GM18505 (cell line): ENCODE measurements around the gene CCDC87.
"Not testable (repeated sequence)": the region's sequence is repeated elsewhere in the genome, so short reads cannot be mapped to it uniquely, and the experiment has no call there.

Source experiments
- ATAC-seq: cut with Tn5 transposase; IDR thresholded peaks from one replicate; pipeline ENCODE4 v1.9.1; 2021; ENCODE audit not compliant: unreplicated experiment
- POLR2A ChIP-seq: IDR thresholded peaks from 4 replicates; pipeline ENCODE4 v1.6.1; 2011; ENCODE audit warnings: borderline replicate concordance; ENCODE audit not compliant: insufficient read depth, insufficient read length; ENCODE audit errors: extremely low read depth

The CCDC87 gene

DNA sequence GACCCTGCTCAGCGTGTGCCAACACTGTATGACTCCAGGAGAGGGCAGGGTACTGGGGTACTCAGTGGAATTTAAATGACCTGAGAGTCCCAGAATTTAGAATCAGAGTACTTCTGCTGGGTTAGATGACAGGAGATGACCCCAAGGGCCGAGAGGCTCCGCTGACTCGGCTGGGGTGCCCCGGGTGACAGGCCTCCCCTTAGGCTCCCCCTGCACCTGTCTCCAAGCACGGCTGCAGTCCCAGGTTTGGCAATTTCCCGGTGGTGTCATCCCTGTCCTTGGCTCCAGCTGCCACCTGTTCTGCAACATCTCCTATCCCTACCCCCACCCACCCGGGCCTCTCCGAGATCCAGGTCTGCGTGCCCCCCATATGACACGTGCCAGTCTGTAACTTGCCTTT is 44.8 kb downstream of the CCDC87 start:
- no peak for ATAC-seq
- TF ChIP-seq POLR2A = no peak

DNA sequence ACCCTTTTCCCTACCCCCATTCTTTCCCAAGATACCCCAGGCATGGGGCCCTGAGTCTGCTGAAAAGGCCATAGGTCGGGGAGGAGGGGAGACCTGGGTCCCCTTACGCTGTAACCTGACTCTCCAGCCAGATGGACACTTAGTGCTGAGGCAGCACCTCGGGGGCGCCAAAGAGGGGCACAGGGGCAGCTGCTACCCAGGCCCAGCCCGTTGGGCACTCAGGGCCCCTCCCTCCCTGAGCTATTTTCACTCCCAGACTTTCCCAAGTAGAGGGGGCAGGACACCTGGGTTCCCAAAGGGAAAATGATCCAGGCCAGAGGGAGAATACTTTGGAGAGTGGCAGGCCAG is 45.2 kb downstream of the CCDC87 start:
- ATAC-seq = no peak
- TF ChIP-seq POLR2A = no peak

DNA sequence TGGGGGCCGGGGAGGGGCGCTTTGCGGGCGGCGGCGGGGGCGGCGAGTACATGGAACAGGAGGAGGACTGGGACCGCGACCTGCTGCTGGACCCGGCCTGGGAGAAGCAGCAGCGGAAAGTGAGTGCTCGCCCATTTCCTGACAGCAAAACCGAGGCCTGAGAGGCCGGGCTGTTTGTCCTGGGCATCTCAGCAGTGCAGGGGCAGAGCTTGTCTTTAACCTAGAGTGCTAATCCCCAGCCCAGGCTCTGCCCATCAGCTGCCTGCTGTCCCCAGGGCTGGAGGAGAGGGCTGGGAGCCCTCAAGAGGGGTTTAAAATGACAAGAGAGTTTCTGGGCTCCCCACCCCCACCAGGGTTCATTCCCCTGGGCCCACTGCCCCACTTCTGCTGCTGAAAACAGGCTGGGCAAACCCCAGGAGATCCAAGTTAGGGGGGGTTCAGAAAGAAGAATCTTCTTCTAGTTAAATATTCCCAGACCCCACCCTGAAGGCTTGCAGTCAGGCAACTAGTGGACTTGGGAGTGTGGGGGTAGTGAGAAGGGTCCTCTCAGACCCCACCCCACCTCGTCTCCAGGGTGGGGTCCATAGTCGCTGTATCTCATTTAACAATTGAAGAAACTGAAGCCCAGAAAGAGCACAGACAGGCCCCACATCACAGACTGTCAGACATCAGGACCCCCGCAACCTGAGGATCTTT is 45.7 kb downstream of the CCDC87 start:
- ATAC-seq = no peak
- TF ChIP-seq POLR2A = no peak

DNA sequence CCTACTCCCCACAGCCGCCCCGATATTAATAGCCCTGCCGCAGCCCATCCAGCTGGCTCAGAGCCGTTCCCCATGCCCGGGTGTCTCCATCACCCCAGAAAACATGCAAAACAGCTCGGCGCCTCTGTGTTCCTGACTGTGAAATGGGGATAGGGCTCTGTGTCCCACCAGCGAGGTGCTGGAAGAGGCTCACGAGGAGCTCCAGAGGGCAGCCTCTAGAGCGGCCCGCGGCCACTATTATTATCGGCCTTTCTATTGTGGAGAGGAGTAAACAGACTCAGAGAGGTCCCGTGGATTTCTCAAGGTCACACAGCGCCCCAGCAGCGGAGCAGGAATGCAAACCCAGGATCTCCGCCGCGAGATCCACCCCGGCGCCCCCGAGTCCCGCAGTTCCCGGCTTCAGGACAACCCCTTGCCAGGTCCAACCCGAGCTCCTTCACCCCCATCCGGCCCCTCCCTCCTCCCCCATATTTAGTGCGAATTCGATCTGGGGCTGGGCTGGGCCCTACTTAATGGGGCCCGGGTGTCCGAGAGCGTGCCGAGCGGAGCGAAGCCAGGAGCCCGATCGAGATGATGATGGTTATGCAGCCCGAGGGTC is 46.4 kb downstream of the CCDC87 start, which contains the start of gene ACTN3:
Gene ACTN3, plus strand, starts transcription at position 536 of the 598 bp plus-strand sequence. Its CDS starts 35 bp downstream, at position 571.
- TF ChIP-seq POLR2A = no peak
- ATAC-seq = no peak

DNA sequence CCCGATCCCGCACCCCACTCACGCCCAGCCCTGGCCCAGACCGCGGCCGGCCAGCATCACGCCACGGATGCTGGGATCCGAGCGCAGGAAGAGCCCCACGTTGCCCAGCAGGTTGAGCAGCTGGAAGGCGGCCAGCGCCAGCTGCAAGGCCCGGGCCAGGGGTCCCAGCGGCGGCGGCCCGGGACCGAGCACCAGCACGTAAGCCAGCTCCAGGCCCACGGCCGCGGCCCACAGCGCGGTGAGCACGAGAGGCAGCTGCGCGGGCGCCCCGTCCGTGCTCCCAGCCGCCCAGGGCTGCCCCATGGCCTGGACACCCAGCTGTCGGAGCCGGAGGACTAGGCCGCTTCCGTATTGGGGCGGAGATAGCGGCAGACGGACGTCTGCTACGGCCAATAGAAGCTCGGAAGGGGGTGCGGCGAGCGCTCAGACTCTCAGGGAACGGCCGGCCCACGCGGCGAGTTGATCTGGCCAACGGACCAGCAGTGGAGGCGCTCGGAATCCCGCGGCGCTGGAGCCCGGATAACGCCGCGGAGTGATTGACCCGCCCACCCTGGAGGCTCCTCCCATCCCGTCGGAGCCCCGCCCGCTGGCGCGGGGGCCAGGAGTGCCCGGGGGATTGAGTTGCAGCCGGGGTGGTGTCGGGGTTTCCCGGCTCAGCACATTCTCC is 47.0 kb downstream of the CCDC87 start, which contains the start of gene ZDHHC24:
Gene ZDHHC24, minus strand, starts transcription at position 348 of the 667 bp plus-strand sequence. Its CDS starts 45 bp downstream, at position 303.
- peak; percentile 86 for TF ChIP-seq POLR2A
- peak; percentile 83 for ATAC-seq

DNA sequence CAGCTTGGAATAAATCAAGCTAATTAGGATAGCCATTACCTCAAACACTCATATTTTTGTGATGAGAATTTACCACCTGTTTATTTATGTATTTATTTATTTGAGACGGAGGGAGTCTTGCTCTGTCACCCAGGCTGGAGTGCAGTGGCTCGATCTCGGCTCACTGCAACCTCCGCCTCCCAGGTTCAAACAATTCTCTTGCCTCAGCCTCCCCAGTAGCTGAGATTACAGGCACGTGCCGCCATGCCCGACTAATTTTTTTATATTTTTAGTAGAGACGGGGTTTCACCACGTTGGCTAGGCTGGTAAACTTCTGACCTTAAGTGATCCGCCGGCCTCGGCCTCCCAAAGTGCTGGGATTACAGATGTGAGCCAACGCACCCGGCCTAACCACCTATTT is 47.9 kb downstream of the CCDC87 start:
- not testable (repeated sequence) for ATAC-seq

DNA sequence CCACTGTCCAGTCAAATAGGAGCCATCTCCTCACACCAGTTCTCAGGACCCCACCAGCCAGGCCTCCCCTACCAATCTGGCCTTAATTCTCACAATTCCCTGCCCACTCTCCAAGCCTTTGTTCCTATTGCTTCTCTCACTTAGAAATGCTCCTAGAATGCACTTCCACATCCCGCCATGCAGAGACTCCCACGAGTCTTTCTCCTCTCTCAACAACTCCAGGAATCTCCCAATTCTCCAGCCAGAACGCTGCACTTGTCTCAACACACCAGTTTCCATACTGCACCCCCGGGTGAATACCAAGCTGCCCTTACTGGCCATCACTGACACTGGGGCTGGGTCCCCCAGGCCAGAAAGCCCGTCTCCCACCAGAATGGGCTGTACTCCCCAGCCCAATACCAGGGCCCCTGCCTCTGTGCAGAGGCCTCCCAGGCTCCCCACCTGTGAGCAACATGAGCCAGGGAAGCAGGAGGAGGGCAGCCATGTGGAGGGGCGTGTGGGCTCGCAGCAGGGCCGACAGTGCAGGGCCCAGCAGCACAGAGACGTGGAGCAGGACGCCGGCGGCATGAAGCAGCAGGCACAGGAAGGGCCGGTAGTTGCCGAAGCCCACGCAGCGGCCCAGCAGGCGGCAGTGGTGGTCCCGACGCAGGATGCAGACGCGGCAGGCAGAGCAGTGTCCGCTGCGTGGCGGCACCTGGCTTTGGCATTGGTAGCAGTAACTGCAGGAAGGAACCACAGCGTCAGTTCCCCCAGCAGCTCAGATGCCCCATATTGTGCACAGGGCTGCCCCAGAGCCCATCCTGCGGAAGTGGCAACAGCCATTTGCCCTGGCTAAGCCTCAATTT is 49.4 kb downstream of the CCDC87 start:
- peak; percentile 24 for TF ChIP-seq POLR2A
- no peak for ATAC-seq

DNA sequence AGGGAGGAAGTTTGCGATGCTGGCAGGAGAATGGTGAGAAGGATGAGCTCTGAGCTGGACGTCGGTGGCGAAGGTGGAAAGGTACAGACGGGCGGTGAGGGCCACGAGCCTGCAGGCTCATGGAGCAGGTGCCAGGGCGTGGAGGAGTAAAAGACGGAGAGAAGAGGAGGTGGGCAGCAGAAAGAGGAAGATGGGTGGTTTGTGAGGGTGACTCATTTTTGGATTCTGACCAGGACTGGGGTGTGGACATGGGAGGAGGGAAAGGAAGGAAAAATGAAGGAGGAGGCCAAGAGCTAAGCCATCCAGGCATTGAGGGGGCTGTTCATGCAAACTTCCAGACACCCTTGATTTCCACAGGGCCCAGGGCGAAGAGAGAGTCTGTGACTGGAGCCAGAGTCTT is 50.5 kb downstream of the CCDC87 start:
- ATAC-seq = no peak
- TF ChIP-seq POLR2A = no peak

DNA sequence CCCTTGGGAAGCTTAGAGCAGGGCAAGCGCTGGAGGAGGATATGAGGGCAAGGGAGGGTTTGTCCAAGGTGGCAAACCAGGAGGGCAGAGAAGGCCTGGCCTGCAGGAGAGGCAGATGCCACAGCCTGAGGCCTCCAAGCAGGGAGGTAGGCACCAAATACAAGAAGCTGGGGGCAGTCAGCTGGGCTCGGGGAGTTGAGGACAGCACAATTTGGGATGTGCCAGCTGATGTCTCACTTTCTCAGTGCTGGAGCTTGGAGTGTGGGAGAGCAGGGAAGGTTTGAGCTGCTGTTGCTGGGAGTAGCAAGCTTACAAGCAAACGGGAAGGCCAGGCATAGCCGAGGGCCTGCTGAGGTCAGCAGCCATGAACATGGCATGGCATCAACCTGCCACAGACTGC is 51.0 kb downstream of the CCDC87 start:
- no peak for ATAC-seq
- TF ChIP-seq POLR2A = no peak

DNA sequence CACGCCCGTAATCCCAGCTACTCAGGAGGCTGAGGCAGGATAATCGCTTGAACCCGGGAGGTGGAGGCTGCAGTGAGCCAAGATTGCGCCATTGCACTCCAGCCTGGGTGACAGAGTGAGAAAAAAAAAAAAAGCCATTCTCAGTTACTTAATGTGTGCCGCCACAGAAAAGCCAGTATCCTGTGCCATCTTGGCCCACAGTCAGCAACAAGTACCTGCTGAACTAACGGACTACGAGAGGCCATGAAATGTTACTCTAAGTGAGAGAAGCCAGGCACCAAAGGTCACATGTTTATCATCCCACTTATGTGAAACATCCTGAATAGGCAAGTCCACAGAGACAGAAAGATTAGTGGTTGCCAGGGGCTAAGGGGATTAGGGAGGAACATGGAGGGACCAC is 52.3 kb downstream of the CCDC87 start:
- ATAC-seq = not testable (repeated sequence)
